Measurements from ENCODE around the gene ZNG1E. TPM values are rescaled to one million over a fixed set of nuclear protein-coding genes. Genes with fewer than 3 reads are reported as not detected.

The ZNG1E gene
- total RNA-seq = 10 to 100 TPM; 18.6 to 26.0 TPM

DNA sequence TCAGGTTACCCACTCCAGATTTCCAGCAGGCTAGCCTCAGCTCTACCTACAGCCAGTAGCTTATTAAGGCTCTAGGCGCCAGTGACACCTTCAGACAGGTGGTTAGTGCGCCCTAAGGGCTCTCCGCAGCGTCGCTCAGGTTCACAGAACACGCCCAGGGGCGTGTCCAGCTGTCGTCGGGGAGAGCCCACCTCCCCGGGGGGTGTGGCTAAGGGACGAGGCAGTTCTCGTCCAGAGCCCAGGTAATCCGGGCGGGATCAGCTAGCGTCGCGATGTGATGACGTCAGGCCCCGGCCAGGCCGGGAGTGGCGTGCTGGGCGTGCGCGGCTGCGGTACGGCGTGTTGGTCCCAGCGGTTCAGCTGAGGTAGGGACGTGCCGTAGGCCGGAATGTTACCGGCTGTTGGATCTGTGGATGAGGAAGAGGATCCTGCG, at the start of gene ZNG1E:
TSS of gene ZNG1E (plus strand) at position 340 of the 433 bp plus-strand sequence. CDS start at position 389, 49 bp downstream.

DNA sequence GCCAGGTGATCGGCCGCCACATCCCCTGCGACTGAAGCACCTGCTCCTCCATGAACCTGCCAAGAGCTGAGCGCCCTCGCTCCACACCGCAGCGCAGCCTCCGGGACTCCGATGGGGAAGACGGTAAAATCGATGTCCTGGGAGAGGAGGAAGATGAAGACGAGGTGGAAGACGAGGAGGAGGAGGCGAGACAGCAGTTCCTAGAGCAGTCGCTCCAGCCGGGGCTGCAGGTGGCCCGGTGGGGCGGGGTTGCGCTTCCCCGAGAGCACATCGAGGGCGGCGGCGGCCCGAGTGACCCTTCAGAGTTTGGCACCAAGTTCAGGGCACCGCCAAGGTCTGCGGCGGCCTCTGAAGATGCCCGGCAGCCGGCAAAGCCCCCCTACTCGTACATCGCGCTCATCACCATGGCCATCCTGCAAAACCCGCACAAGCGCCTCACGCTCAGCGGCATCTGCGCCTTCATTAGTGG, 61.4 kb downstream of the ZNG1E start, which contains the start of gene FOXD4L4:
TSS of gene FOXD4L4 (plus strand) at position 51 of the 469 bp plus-strand sequence. CDS start at position 51, 0 bp downstream.

Other genes with a start within 250 kb of the ZNG1E start
- under 1 TPM in 1 of 2 donors, not detected in 1; under 0.01 TPM for gene FOXD4L4, start 61.2 kb downstream of the ZNG1E start, total RNA-seq